GM12872 (cell line): ENCODE data around the gene MAPK12.

Experiments used
- CTCF ChIP-seq: IDR thresholded peaks from 3 replicates; pipeline ENCODE4 v1.5.1; 2011; ENCODE audit warnings: low read depth, mild to moderate bottlenecking, low read length, moderate library complexity; ENCODE audit not compliant: insufficient read depth

MAPK12 gene

DNA sequence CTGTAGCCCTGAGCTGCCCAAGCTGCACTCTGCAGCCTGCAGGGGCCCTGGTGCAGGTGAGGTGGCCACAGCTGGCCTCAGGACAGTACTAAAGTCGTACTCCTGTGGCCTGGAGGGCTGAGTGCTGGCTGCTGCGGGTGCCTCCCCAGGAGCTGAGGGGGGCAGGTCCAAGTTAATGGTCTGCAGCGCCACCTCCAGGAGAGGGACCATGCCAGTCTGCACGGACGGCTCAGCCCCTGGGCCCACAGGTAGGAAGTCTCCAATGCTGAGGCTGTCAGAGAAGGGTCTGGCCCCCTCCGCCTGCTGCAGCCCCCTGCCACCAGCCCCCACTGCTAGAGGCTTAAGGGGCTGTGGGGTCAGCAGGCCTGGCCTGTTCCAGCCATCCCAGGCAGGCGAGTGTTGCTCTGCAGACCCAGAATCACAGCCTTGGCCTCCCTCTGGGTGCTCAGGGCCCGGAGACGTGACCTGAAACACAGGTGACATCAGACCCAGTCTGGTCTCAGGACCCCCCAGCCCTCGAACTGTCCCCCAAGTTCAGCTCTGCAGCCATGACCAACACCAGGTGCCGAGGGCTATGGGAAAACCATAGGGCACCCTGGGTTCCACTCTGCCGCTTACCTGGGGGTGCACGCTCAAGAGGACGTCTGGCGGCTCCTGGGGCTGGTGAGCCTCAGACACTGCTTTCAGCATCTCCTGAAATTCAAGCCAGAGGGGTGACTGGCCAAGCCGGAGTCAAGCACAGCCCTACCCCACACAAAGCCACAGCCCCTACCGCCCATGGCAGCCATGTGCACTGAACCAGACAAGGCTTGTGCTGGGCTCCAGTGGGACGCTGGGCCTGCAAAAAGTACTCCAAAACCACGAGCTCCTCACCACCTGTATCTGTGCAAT is 39.8 kb downstream of the MAPK12 start:
- 0 out of 3 replicates have a peak, but pooled peaks have one; percentile 6 for TF ChIP-seq CTCF

DNA sequence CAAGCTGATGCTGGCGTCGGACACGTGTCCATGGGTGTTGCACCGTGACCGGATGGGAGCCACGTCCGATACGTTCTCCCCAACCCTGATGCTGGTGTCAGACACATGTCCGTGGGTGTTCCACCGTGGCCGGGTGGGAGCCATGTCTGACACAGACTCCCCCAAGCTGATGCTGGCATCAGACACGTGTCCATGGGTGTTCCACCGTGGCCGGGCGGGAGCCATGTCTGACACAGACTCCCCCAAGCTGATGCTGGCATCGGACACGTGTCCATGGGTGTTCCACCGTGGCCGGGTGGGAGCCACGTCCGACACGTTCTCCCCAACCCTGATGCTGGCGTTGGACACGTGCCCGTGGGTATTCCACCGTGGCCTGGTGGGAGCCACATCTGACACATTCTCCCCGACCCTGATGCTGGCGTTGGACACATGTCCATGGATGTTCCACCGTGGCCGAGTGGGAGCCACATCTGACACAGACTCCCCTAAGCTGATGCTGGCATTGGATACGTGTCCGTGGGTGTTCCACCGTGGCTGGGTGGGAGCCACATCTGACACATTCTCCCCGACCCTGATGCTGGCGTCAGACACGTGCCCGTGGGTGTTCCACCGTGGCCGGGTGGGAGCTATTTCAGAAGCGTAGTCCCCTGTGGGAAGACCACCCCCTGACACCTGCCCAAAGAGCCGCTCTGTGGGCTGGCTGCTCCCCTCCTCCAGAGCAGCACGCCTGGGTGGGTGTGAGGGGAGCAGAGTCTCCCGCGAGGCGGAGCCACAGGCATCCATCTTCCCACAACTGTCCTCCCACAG is 40.7 kb downstream of the MAPK12 start:
- no peak for TF ChIP-seq CTCF

- TF ChIP-seq CTCF: no peak
These were observed 41.5 kb downstream of the MAPK12 start for GRCh38 chr22:50219800-50220602.

DNA sequence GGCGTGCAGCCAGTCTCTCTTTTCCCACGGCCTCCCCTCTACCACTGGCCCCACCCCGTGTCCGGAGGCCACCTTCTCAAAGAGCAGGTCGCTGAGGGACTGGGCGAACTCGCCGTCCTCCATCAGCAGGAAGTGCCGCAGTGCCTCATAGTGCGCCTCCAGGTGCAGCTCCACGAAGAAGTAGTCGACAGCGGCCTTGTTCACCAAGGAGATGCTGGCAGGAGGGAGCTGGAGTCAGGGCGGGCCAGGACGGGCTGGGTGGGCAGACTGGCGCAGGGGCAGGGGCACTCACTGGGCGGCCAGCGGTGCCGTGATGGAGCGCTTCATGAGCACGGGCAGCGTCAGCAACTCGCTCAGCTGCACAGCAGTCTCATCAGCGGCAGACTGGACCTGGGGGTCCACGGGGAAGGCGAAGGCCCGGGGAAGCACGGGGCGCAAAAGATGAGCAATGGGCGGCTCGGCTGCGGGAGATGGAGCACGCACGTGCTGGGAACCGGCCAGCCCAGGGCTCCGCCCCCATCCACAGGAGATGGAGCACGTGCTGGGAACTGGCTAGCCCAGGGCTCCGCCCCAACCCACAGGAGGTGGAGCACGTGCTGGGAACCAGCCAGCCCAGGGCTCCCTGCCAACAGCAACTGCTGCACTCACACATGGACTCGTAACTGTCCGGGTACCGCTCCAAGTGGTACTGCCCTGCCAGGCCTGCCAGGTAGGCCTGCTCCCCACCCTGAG is 42.3 kb downstream of the MAPK12 start:
- no peak for TF ChIP-seq CTCF

GRCh38 chr22:50218153-50218995 is 43.1 kb downstream of the MAPK12 start:
- TF ChIP-seq CTCF: no peak

DNA sequence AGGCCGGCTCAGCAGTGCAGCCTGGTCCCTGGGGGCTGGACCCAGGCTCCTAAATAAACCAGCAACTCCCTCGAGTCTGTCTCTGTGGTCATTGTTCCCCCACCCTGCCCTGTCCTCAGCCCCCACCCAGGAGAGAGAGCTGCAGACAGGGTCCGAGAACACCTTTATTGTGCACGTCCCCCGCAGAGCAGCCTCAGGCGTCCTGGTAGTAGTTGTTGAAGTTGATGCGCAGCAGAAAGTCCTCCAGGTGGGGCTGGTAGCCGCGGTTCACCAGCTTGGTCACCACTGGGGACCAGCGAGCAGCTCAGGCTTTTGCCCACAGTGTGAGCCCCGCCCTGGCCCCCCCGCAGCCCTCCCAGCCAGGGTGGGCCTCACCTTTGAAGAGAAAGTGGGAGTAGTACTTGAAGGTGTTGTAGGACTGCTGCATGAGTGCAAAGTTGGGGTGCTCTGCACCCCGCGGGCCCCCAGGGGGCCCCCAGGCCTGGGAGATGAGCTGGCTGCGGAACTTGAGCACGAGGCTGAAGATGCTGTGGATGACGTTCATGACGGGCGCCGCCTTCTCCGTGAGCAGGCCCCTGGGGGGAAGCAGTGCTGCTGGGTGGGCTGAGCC is 43.8 kb downstream of the MAPK12 start:
- TF ChIP-seq CTCF: no peak
